A549 (cell line): Measurements from ENCODE around the gene CYP27B1. TPM values are rescaled to one million over a fixed set of nuclear protein-coding genes. Genes with fewer than 3 reads are reported as not detected.

ENCODE experiments used
- ATAC-seq, 2 experiments: fragments of 200-7000 bp in 1 of 2; fragments of >200 bp in 1 of 2; cut with Nextera tagmentation in 1 of 2; cut with Tn5 transposase in 1 of 2; 3 replicates each; pipeline versions ENCODE4 v1.8.0 to v1.9.1; 2018 to 2020; ENCODE audit warnings: mild to moderate bottlenecking in 1 of 2, moderate library complexity in 1 of 2
- CTCF ChIA-PET: fragments of 300-600 bp; sonication (Branson Sonifier 250); formaldehyde crosslinking; extraction: SDS; loops from one replicate; lab custom pipeline; 2021; ENCODE audit warnings: antibody characterized with exemption, inconsistent platforms; lab: Yijun Ruan, JAX
- POLR2A ChIA-PET: fragments of 350-600 bp; formaldehyde crosslinking; extraction: SDS; loops from one replicate; lab custom pipeline; 2021; ENCODE audit warnings: antibody characterized with exemption, inconsistent platforms; lab: Yijun Ruan, JAX
- DNase-seq, 2 experiments: peaks; one replicate each; pipeline versions ENCODE4 v3.0.0 to v3.0.0-alpha.2; 2011 to 2016; ENCODE audit warnings: low read depth in 1 of 2, low spot score in 1 of 2
- FAIRE-seq: peaks from 2 replicates; lab custom pipeline; 2011; peaks lifted over from hg19 to GRCh38; lab: Jason Lieb, UNC
- H3K27ac ChIP-seq, 2 experiments: fragments of >200 bp; sonication (Bioruptor Twin); formaldehyde crosslinking; 3 replicates each; pipeline ENCODE4 v1.5.1; 2016 to 2017
- H3K4me1 ChIP-seq: fragments of >200 bp; sonication (Bioruptor Twin); formaldehyde crosslinking; 3 replicates; pipeline ENCODE4 v1.6.1; 2016
- H3K4me2 ChIP-seq: fragments of >200 bp; sonication (Bioruptor Twin); formaldehyde crosslinking; 3 replicates; pipeline ENCODE4 v1.6.1; 2016
- H3K4me3 ChIP-seq: fragments of >200 bp; sonication (Bioruptor Twin); formaldehyde crosslinking; 3 replicates; pipeline ENCODE4 v1.5.1; 2016
- H3K9me3 ChIP-seq: fragments of >200 bp; sonication (Bioruptor Twin); formaldehyde crosslinking; 3 replicates; pipeline ENCODE4 v1.6.1; 2016
- ATOH8 ChIP-seq: fragments of 250-450 bp; sonication (Bioruptor Pico); IDR thresholded peaks from 2 replicates; pipeline ENCODE4 v1.5.0; 2020; ENCODE audit warnings: low read depth, mild to moderate bottlenecking, moderate library complexity
- BCL3 ChIP-seq: fragments of >200 bp; sonication (Bioruptor Twin); formaldehyde crosslinking; IDR thresholded peaks from 3 replicates; pipeline ENCODE4 v1.6.1; 2016
- CEBPB ChIP-seq, 2 experiments: fragments of >200 bp in 1 of 2; sonication (Bioruptor Twin) in 1 of 2; formaldehyde crosslinking in 1 of 2; IDR thresholded peaks; 2 replicates each; pipeline ENCODE4 v1.6.1; 2012 to 2016
- CHD2 ChIP-seq: fragments of 150-350 bp; IDR thresholded peaks from 2 replicates; pipeline ENCODE4 v1.6.1; 2014; ENCODE audit warnings: low read length; ENCODE audit not compliant: partially characterized antibody
- E2F6 ChIP-seq: IDR thresholded peaks from 2 replicates; pipeline ENCODE4 v1.6.1; 2012; ENCODE audit warnings: low read depth, borderline replicate concordance
- FOSB ChIP-seq: fragments of 250-450 bp; sonication (Bioruptor Pico); IDR thresholded peaks from 2 replicates; pipeline ENCODE4 v1.5.0; 2020; ENCODE audit warnings: mild to moderate bottlenecking, moderate library complexity
- HOXB13 ChIP-seq: fragments of 250-450 bp; sonication (Bioruptor Pico); IDR thresholded peaks from 2 replicates; pipeline ENCODE4 v1.5.0; 2020; ENCODE audit warnings: low read depth, mild to moderate bottlenecking, moderate library complexity
- HOXB5 ChIP-seq: fragments of 250-450 bp; sonication (Bioruptor Pico); IDR thresholded peaks from 2 replicates; pipeline ENCODE4 v1.5.0; 2020; ENCODE audit warnings: mild to moderate bottlenecking, moderate library complexity
- JUN ChIP-seq, 2 experiments: fragments of >200 bp; sonication (Bioruptor Twin); formaldehyde crosslinking; IDR thresholded peaks; 2 replicates in 1 of 2; 3 replicates in 1 of 2; pipeline ENCODE4 v1.6.1; 2016 to 2017
- MAFK ChIP-seq: fragments of 450-650 bp; IDR thresholded peaks from 2 replicates; pipeline ENCODE4 v1.6.1; 2014; ENCODE audit not compliant: partially characterized antibody
- MYC ChIP-seq: IDR thresholded peaks from 2 replicates; pipeline ENCODE4 v1.6.1; 2012; ENCODE audit warnings: mild to moderate bottlenecking, inconsistent platforms, low read length, improper control_type of control experiment, borderline replicate concordance
- NFE2L2 ChIP-seq: fragments of 150-350 bp; conservative IDR thresholded peaks from 2 replicates; pipeline ENCODE4 v1.6.1; 2014; ENCODE audit warnings: low read length
- NPAS2 ChIP-seq: fragments of 250-450 bp; sonication (Bioruptor Pico); IDR thresholded peaks from 2 replicates; pipeline ENCODE4 v1.8.0; 2022; ENCODE audit warnings: mild to moderate bottlenecking, moderate library complexity, borderline replicate concordance
- NR3C1 ChIP-seq: fragments of >200 bp; sonication (Bioruptor Twin); formaldehyde crosslinking; IDR thresholded peaks from 3 replicates; pipeline ENCODE4 v1.6.1; 2017
- POLR2AphosphoS2 ChIP-seq: conservative IDR thresholded peaks from 2 replicates; pipeline ENCODE4 v1.6.1; 2012; ENCODE audit warnings: low read length, improper control_type of control experiment, inconsistent platforms
- RAD21 ChIP-seq, 2 experiments: fragments of >200 bp in 1 of 2; sonication (Bioruptor Twin) in 1 of 2; formaldehyde crosslinking in 1 of 2; IDR thresholded peaks in 1 of 2; conservative IDR thresholded peaks in 1 of 2; 2 replicates in 1 of 2; 3 replicates in 1 of 2; pipeline ENCODE4 v1.6.1; 2012 to 2018; ENCODE audit warnings: inconsistent platforms in 1 of 2
- RCOR1 ChIP-seq: fragments of 150-350 bp; IDR thresholded peaks from 2 replicates; pipeline ENCODE4 v1.6.1; 2014; ENCODE audit warnings: antibody characterized with exemption, low read length, low read depth
- REST ChIP-seq: fragments of 200-600 bp; sonication (generic); IDR thresholded peaks from 2 replicates; pipeline ENCODE4 v1.6.1; 2016; ENCODE audit warnings: antibody characterized with exemption, mild to moderate bottlenecking, moderate library complexity
- SREBF2 ChIP-seq: fragments of 450-650 bp; IDR thresholded peaks from 2 replicates; pipeline ENCODE4 v1.6.1; 2014; ENCODE audit warnings: mild to moderate bottlenecking, moderate library complexity
- TFCP2L1 ChIP-seq: fragments of 250-450 bp; sonication (Bioruptor Pico); IDR thresholded peaks from 2 replicates; pipeline ENCODE4 v1.5.0; 2021; ENCODE audit warnings: mild to moderate bottlenecking
- TP53 ChIP-seq: fragments of 250-450 bp; sonication (Bioruptor Pico); IDR thresholded peaks from 2 replicates; pipeline ENCODE4 v1.5.0; 2021; ENCODE audit warnings: mild to moderate bottlenecking, moderate library complexity
- USF2 ChIP-seq: fragments of 450-650 bp; IDR thresholded peaks from 2 replicates; pipeline ENCODE4 v1.6.1; 2014; ENCODE audit warnings: antibody characterized with exemption
- ZSCAN20 ChIP-seq: fragments of 250-450 bp; sonication (Bioruptor Pico); IDR thresholded peaks from 2 replicates; pipeline ENCODE4 v1.8.0; 2022; ENCODE audit warnings: mild to moderate bottlenecking, moderate library complexity
- WGBS: methylation state at CpG from one replicate; pipeline ENCODE4 v1.1.6; 2017; ENCODE audit errors: missing lambda C conversion rate; 5-methylcytosine and 5-hydroxymethylcytosine counted together
- polyA plus RNA-seq, 4 experiments: library from polyadenylated mRNA; depleted of rRNA in 3 of 4; stranded (reverse); fragments of >200 nt; fragmentation: RNase III in 1 of 4; extraction: RNeasy Plus Mini Kit Qiagen cat#74134 plus additional on column Dnase treatment in 1 of 4; gene quantifications; 2 replicates in 3 of 4; 3 replicates in 1 of 4; pipeline ENCODE4 v1.2.3, GENCODE V29; 2011 to 2017

CYP27B1 gene
- polyA plus RNA-seq, 2 of the 4 experiments (the other 2 are of a cell fraction) = 1.9 to 2.3 TPM

- POLR2A ChIA-PET = interaction anchor here (1.4 to 1.9 kb wide), 4 partner anchors 8 to 34 kb away, joined by 3 to 14 read pairs (median 4); partner anchors contain the start of gene CDK4
- Histone ChIP-seq H3K4me3 (peak overlapping the region; percentile 96), H3K27ac (peak overlapping the region; percentile 97 to 98), H3K4me2 (peak overlapping the region; percentile 99), H3K4me1 (peaks cover 18% of the 10 kb centered on the region), H3K9me3 (no peaks in the 10 kb centered on the region)
- FAIRE-seq (no peak), DNase-seq (no peak), ATAC-seq (peak; percentile 20 to 35)
- TF ChIP-seq MAFK (no peak), CEBPB (IDR thresholded peaks at IDR 0.05) (no peak), TFCP2L1 (CRISPR knock-in tag) (peak; percentile 55; the same call in 1 of the 2 replicates), E2F6 (peak; percentile 87), NPAS2 (no peak), POLR2AphosphoS2 (no peak), JUN (IDR thresholded peaks at IDR 0.05) (0 out of 5 replicates have a peak, but pooled peaks of 1 of the 2 experiments have one; percentile 5), HOXB13 (peak; percentile 5; the same call in 1 of the 2 replicates), REST (peak; percentile 73)
- CTCF ChIA-PET = interaction anchor here (0.6 to 13.8 kb wide), 16 partner anchors 10 to 545 kb away, joined by 3 to 242 read pairs (median 7); partner anchors contain the start of genes AGAP2, DTX3, OS9 and TSPAN31
- 84% methylated on average over 64 of the region's 76 CpGs for WGBS
Measured at GRCh38 chr12:57726884-57727757, 39.8 kb downstream of the CYP27B1 start.

GRCh38 chr12:57726151-57726883 is 40.6 kb downstream of the CYP27B1 start:
- Histone ChIP-seq H3K27ac (peak overlapping the region; percentile 97 to 98), H3K9me3 (no peaks in the 10 kb centered on the region), H3K4me3 (peak overlapping the region; percentile 96), H3K4me2 (peak overlapping the region; percentile 99), H3K4me1 (peaks cover 18% of the 10 kb centered on the region)
- ATAC-seq = peak; percentile 87 to 95
- peak; percentile 72 for FAIRE-seq
- peak; percentile 89 to 97 for DNase-seq
- ChIA-PET CTCF (interaction anchor here (0.5 to 13.8 kb wide), 28 partner anchors 10 to 544 kb away, joined by 3 to 242 read pairs (median 4); partner anchors contain the start of genes AGAP2, CDK4, DTX3 and OS9), POLR2A (interaction anchor here (1.0 to 1.9 kb wide), 6 partner anchors 9 to 39 kb away, joined by 3 to 14 read pairs (median 4); partner anchors contain the start of genes CDK4 and TSPAN31)
- 2% methylated on average over 43 of the region's 79 CpGs for WGBS
- TF ChIP-seq HOXB5 (no peak), NR3C1 (no peak), TP53 (CRISPR knock-in tag) (peak; percentile 18; the same call in 1 of the 2 replicates), ATOH8 (CRISPR knock-in tag) (no peak), E2F6 (peak; percentile 94), CEBPB (IDR thresholded peaks at IDR 0.05) (no peak), MYC (peak; percentile 65; the same call in 1 of the 2 replicates), USF2 (peak; percentile 34; the same call in 1 of the 2 replicates), TFCP2L1 (CRISPR knock-in tag) (no peak), SREBF2 (no peak), CHD2 (no peak), FOSB (CRISPR knock-in tag) (no peak), RAD21 (conservative IDR thresholded peaks at IDR 0.05 in 1 of 2, IDR thresholded peaks at IDR 0.05 in 1 of 2) (peak; percentile 42 to 52; a peak in 3 of 5 replicates), NFE2L2 (no peak), NPAS2 (peak; percentile 50; the same call in 1 of the 2 replicates), HOXB13 (peak; percentile 14; the same call in 1 of the 2 replicates), ZSCAN20 (CRISPR knock-in tag) (no peak), BCL3 (peak; percentile 72; the same call in 2 of the 3 replicates), RCOR1 (no peak)
